SK-N-SH (cell line): ENCODE results near the gene KANSL3. TPM values are rescaled to one million over a fixed set of nuclear protein-coding genes. Genes with fewer than 3 reads are reported as not detected.

Experiments
- CTCF ChIA-PET: fragments of 300-600, 350-600 bp; formaldehyde crosslinking; extraction: SDS; loops from one replicate; lab custom pipeline; 2021; lab: Yijun Ruan, JAX
- POLR2A ChIA-PET: fragments of 350-600 bp; sonication (Branson Sonifier 250); formaldehyde crosslinking; extraction: SDS; loops from one replicate; lab custom pipeline; 2020; ENCODE audit warnings: antibody characterized with exemption, inconsistent platforms; lab: Yijun Ruan, JAX
- DNase-seq: peaks from one replicate; pipeline ENCODE4 v3.0.0; 2012
- H2AFZ ChIP-seq: fragments of 200-600 bp; sonication (generic); 2 replicates; pipeline ENCODE4 v1.8.1; 2016; ENCODE audit warnings: antibody characterized with exemption, mild to moderate bottlenecking, low read depth
- H3F3A ChIP-seq: fragments of 200-600 bp; sonication (generic); replicated peaks from 2 replicates; pipeline ENCODE3; 2016; ENCODE audit warnings: antibody characterized with exemption, mild to moderate bottlenecking; ENCODE audit not compliant: insufficient read depth
- H3K27ac ChIP-seq, 2 experiments: fragments of 200-500 bp in 1 of 2; fragments of 200-600 bp in 1 of 2; sonication (Bioruptor generic) in 1 of 2; sonication (generic), shearing (Covaris generic) in 1 of 2; 2 replicates each; pipeline versions ENCODE4 v1.5.1 to v1.6.1; 2014 to 2016; ENCODE audit warnings: low read depth in 2 of 2, inconsistent platforms in 1 of 2, low read length in 1 of 2, mild to moderate bottlenecking in 1 of 2, mixed read lengths in 1 of 2
- H3K27me3 ChIP-seq: fragments of 200-600 bp; sonication (generic), shearing (Covaris generic); 2 replicates; pipeline ENCODE4 v1.6.1; 2016; ENCODE audit warnings: mixed run types; ENCODE audit not compliant: insufficient read depth
- H3K36me3 ChIP-seq, 2 experiments: fragments of 200-500 bp in 1 of 2; fragments of 200-600 bp in 1 of 2; sonication (Bioruptor generic) in 1 of 2; sonication (generic) in 1 of 2; replicated peaks in 1 of 2; 2 replicates each; pipeline versions ENCODE3 to v1.5.1; 2014 to 2016; ENCODE audit warnings: low read length in 1 of 2, mild to moderate bottlenecking in 1 of 2; ENCODE audit not compliant: insufficient read depth in 2 of 2, control insufficient read depth in 1 of 2
- H3K4me1 ChIP-seq, 2 experiments: fragments of 200-500 bp in 1 of 2; fragments of 200-600 bp in 1 of 2; sonication (Bioruptor generic) in 1 of 2; sonication (generic), shearing (Covaris generic) in 1 of 2; 2 replicates each; pipeline versions ENCODE4 v1.5.1 to v1.6.1; 2014 to 2016; ENCODE audit warnings: low read depth in 1 of 2, low read length in 1 of 2, mixed run types in 1 of 2; ENCODE audit not compliant: insufficient read depth in 2 of 2, control insufficient read depth in 1 of 2
- H3K4me2 ChIP-seq: fragments of 200-600 bp; sonication (generic), shearing (Covaris generic); 2 replicates; pipeline ENCODE4 v1.6.1; 2017; ENCODE audit warnings: mixed run types
- H3K4me3 ChIP-seq, 2 experiments: fragments of 200-500 bp in 1 of 2; fragments of 200-600 bp in 1 of 2; sonication (Bioruptor generic) in 1 of 2; sonication (generic), shearing (Covaris generic) in 1 of 2; 2 replicates each; pipeline versions ENCODE4 v1.5.1 to v1.8.1; 2014 to 2016; ENCODE audit warnings: low read depth in 2 of 2, inconsistent platforms in 1 of 2, low read length in 1 of 2, mild to moderate bottlenecking in 1 of 2, mixed read lengths in 1 of 2, moderate library complexity in 1 of 2
- H3K79me2 ChIP-seq: fragments of 200-600 bp; sonication (generic); 2 replicates; pipeline ENCODE4 v1.8.1; 2017; ENCODE audit warnings: mild to moderate bottlenecking; ENCODE audit not compliant: insufficient read depth
- H3K9ac ChIP-seq: fragments of 200-600 bp; sonication (generic); 2 replicates; pipeline ENCODE4 v1.6.1; 2017; ENCODE audit warnings: mixed run types
- H3K9me2 ChIP-seq: fragments of 200-600 bp; sonication (generic); 2 replicates; pipeline ENCODE4 v1.6.1; 2017; ENCODE audit warnings: mixed run types
- H3K9me3 ChIP-seq: fragments of 200-600 bp; sonication (generic); 2 replicates; pipeline ENCODE4 v1.6.1; 2017; ENCODE audit warnings: mixed run types, mild to moderate bottlenecking, moderate library complexity
- H4K20me1 ChIP-seq: fragments of 200-600 bp; sonication (generic); 2 replicates; pipeline ENCODE4 v1.6.1; 2017; ENCODE audit warnings: mild to moderate bottlenecking, mixed run types; ENCODE audit not compliant: insufficient read depth
- FOSL2 ChIP-seq: IDR thresholded peaks from 2 replicates; pipeline ENCODE4 v1.4.0; 2012; ENCODE audit warnings: low read depth, mild to moderate bottlenecking, moderate library complexity, borderline replicate concordance
- FOXM1 ChIP-seq: IDR thresholded peaks from 2 replicates; pipeline ENCODE4 v1.4.0; 2012; ENCODE audit warnings: low read depth, mild to moderate bottlenecking
- PBX3 ChIP-seq: IDR thresholded peaks from 2 replicates; pipeline ENCODE4; 2012
- POLR2AphosphoS5 ChIP-seq: IDR thresholded peaks from 2 replicates; pipeline ENCODE4 v1.6.1; 2012; ENCODE audit warnings: low read depth, low read length
- ZBTB33 ChIP-seq: IDR thresholded peaks from 2 replicates; pipeline ENCODE4 v1.4.0; 2012; ENCODE audit warnings: low read depth, borderline replicate concordance
- WGBS: methylation state at CpG from one replicate; pipeline ENCODE4 v1.1.6; 2017; ENCODE audit warnings: low lambda C conversion rate; 5-methylcytosine and 5-hydroxymethylcytosine counted together
- polyA plus RNA-seq, 3 experiments: library from polyadenylated mRNA; depleted of rRNA; stranded (reverse); fragments of >200 nt; gene quantifications; 2 replicates each; pipeline ENCODE4 v1.2.3, GENCODE V29; 2012
- TF ChIP-seq, protein P1 (sequence below): IDR thresholded peaks from 2 replicates; pipeline ENCODE4 v1.6.1; 2012; ENCODE audit warnings: mild to moderate bottlenecking, low read depth, low read length, moderate library complexity

The KANSL3 gene
- polyA plus RNA-seq, 1 of the 3 experiments (the other 2 are of a cell fraction) = 10.7 TPM

GRCh38 chr2:96680561-96681141, 42.5 kb upstream of the KANSL3 start (continued):
- TF ChIP-seq, protein P1, sequence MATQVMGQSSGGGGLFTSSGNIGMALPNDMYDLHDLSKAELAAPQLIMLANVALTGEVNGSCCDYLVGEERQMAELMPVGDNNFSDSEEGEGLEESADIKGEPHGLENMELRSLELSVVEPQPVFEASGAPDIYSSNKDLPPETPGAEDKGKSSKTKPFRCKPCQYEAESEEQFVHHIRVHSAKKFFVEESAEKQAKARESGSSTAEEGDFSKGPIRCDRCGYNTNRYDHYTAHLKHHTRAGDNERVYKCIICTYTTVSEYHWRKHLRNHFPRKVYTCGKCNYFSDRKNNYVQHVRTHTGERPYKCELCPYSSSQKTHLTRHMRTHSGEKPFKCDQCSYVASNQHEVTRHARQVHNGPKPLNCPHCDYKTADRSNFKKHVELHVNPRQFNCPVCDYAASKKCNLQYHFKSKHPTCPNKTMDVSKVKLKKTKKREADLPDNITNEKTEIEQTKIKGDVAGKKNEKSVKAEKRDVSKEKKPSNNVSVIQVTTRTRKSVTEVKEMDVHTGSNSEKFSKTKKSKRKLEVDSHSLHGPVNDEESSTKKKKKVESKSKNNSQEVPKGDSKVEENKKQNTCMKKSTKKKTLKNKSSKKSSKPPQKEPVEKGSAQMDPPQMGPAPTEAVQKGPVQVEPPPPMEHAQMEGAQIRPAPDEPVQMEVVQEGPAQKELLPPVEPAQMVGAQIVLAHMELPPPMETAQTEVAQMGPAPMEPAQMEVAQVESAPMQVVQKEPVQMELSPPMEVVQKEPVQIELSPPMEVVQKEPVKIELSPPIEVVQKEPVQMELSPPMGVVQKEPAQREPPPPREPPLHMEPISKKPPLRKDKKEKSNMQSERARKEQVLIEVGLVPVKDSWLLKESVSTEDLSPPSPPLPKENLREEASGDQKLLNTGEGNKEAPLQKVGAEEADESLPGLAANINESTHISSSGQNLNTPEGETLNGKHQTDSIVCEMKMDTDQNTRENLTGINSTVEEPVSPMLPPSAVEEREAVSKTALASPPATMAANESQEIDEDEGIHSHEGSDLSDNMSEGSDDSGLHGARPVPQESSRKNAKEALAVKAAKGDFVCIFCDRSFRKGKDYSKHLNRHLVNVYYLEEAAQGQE = no peak
- TF ChIP-seq POLR2AphosphoS5 (no peak), PBX3 (no peak), FOXM1 (no peak)

GRCh38 chr2:96679848-96680247, 41.7 kb upstream of the KANSL3 start:
- WGBS = 54% methylated on average over 9 of the region's 9 CpGs
- no peaks in the 10 kb centered on the region for H3K79me2 ChIP-seq
- no peak for TF ChIP-seq FOSL2
- no peak for TF ChIP-seq ZBTB33
- H2AFZ ChIP-seq = no peak overlapping the region
- CTCF ChIA-PET = no interaction called here
- H3K4me3 ChIP-seq = no peak overlapping the region
- no peak for DNase-seq
- no peaks in the 10 kb centered on the region for H3F3A ChIP-seq
- H3K27me3 ChIP-seq = no peaks in the 10 kb centered on the region; the same call in 1 of the 2 replicates
- H3K9ac ChIP-seq = no peak overlapping the region
- no peaks in the 10 kb centered on the region for H3K36me3 ChIP-seq
- peaks cover 0 to 2% of the 10 kb centered on the region in 2 experiments; a peak in 1 of 4 replicates for H3K4me1 ChIP-seq
- H4K20me1 ChIP-seq = no peaks in the 10 kb centered on the region
- H3K9me3 ChIP-seq = no peaks in the 10 kb centered on the region
- H3K4me2 ChIP-seq = no peak overlapping the region
- H3K9me2 ChIP-seq = no peaks in the 10 kb centered on the region
- H3K27ac ChIP-seq = no peak overlapping the region
- POLR2A ChIA-PET = no interaction called here
